ENCODE data around the gene RAI1.

GRCh38 chr17:17710728-17711541, 29.7 kb downstream of the RAI1 start:
- no peak for TF ChIP-seq POLR2AphosphoS5 (IDR thresholded peaks at IDR 0.05; ENCODE audit: low read depth)
- TF ChIP-seq JUNB (IDR thresholded peaks at IDR 0.05; ENCODE audit: unreplicated experiment), result no peak
- TF ChIP-seq EZH2phosphoT487 (IDR thresholded peaks at IDR 0.05; ENCODE audit: unreplicated experiment), result no peak
- no peak for TF ChIP-seq REST (IDR thresholded peaks at IDR 0.05; ENCODE audit: unreplicated experiment)
- TF ChIP-seq, protein P1, sequence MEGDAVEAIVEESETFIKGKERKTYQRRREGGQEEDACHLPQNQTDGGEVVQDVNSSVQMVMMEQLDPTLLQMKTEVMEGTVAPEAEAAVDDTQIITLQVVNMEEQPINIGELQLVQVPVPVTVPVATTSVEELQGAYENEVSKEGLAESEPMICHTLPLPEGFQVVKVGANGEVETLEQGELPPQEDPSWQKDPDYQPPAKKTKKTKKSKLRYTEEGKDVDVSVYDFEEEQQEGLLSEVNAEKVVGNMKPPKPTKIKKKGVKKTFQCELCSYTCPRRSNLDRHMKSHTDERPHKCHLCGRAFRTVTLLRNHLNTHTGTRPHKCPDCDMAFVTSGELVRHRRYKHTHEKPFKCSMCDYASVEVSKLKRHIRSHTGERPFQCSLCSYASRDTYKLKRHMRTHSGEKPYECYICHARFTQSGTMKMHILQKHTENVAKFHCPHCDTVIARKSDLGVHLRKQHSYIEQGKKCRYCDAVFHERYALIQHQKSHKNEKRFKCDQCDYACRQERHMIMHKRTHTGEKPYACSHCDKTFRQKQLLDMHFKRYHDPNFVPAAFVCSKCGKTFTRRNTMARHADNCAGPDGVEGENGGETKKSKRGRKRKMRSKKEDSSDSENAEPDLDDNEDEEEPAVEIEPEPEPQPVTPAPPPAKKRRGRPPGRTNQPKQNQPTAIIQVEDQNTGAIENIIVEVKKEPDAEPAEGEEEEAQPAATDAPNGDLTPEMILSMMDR (conservative IDR thresholded peaks at IDR 0.05; ENCODE audit: low read depth in 2 of 2), result no peak

All from GM23338 (cell line).